Lower leg skin (tissue), 4 donors: ENCODE data around the gene RAP1GAP. TPM values are rescaled to one million over a fixed set of nuclear protein-coding genes. Genes with fewer than 3 reads are reported as not detected.

Experiments
- DNase-seq, 2 donors: peaks; one replicate each; pipeline ENCODE4 v3.0.0-alpha.2; 2019; ENCODE audit warnings: low spot score in 2 of 2
- H3K4me3 ChIP-seq: fragments of 200-600 bp; sonication (generic); 2 replicates; pipeline ENCODE4 v1.5.1; 2017; ENCODE audit warnings: mild to moderate bottlenecking, low read depth; ENCODE audit not compliant: poor library complexity, severe bottlenecking
- POLR2A ChIP-seq, 2 donors: fragments of 450-650 bp; IDR thresholded peaks; one replicate each; pipeline ENCODE4 v1.6.1; 2016 to 2017; ENCODE audit warnings: antibody characterized with exemption in 2 of 2, mild to moderate bottlenecking in 1 of 2, moderate library complexity in 1 of 2
- WGBS, 2 donors: methylation state at CpG; one replicate each; pipeline ENCODE4 v1.1.5; 2018; 5-methylcytosine and 5-hydroxymethylcytosine counted together
- intact Hi-C: fragments of 100-400 bp; cut with DNase I; formaldehyde crosslinking; loops from one replicate; pipeline ENCODE4 v1.15.0; 2023; ENCODE audit warnings: low total_unique reads
- total RNA-seq, 4 donors: library from RNA; depleted of rRNA; stranded (reverse); fragments of >200 nt; gene quantifications; one replicate each; pipeline ENCODE4 v1.1.0, GENCODE V29; 2016
- TF ChIP-seq, protein P1 (sequence below), 3 donors: fragments of 450-650 bp; IDR thresholded peaks; one replicate each; pipeline ENCODE4 v1.5.1; 2016; ENCODE audit warnings: antibody characterized with exemption in 3 of 3, mild to moderate bottlenecking in 3 of 3, moderate library complexity in 2 of 3

The RAP1GAP gene
- total RNA-seq, 4 donors from 2014 or later, result 1.3 to 4.0 (median 2.6) TPM

- H3K4me3 ChIP-seq, result no peak overlapping the region
- DNase-seq, result no peak
- 10 to 17% methylated on average over 12 to 15 of the region's 16 CpGs for WGBS, 2 donors
- TF ChIP-seq, protein P1, sequence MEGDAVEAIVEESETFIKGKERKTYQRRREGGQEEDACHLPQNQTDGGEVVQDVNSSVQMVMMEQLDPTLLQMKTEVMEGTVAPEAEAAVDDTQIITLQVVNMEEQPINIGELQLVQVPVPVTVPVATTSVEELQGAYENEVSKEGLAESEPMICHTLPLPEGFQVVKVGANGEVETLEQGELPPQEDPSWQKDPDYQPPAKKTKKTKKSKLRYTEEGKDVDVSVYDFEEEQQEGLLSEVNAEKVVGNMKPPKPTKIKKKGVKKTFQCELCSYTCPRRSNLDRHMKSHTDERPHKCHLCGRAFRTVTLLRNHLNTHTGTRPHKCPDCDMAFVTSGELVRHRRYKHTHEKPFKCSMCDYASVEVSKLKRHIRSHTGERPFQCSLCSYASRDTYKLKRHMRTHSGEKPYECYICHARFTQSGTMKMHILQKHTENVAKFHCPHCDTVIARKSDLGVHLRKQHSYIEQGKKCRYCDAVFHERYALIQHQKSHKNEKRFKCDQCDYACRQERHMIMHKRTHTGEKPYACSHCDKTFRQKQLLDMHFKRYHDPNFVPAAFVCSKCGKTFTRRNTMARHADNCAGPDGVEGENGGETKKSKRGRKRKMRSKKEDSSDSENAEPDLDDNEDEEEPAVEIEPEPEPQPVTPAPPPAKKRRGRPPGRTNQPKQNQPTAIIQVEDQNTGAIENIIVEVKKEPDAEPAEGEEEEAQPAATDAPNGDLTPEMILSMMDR (IDR thresholded peaks at IDR 0.05), result no peak
- TF ChIP-seq POLR2A (IDR thresholded peaks at IDR 0.05), result no peak
- intact Hi-C loops, result no loop called here
These were observed 48.7 kb downstream of the RAP1GAP start for GRCh38 chr1:21620496-21620895.

DNA sequence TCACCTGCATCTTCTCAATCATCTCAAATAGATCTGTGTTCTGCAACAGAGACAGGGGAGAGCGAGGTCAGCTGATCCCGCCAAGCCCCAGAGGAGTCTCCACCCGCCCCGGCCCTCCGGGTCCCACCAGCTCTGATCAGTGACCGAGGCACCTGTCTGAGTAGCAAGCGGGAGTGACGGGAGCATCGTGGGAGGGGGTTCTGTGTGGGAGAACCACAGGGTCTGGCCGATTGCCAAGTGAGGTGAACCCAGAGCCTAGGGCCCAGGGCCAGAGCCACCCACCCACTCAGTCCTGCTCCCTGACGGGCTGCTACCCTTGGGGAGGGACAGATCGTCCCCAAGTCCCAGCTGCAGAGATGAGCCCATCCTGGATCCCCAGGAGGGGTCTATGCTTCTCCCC is 49.1 kb downstream of the RAP1GAP start:
- no peak for TF ChIP-seq POLR2A (IDR thresholded peaks at IDR 0.05)
- TF ChIP-seq, protein P1 (IDR thresholded peaks at IDR 0.05), result no peak
- intact Hi-C loops, result no loop called here

DNA sequence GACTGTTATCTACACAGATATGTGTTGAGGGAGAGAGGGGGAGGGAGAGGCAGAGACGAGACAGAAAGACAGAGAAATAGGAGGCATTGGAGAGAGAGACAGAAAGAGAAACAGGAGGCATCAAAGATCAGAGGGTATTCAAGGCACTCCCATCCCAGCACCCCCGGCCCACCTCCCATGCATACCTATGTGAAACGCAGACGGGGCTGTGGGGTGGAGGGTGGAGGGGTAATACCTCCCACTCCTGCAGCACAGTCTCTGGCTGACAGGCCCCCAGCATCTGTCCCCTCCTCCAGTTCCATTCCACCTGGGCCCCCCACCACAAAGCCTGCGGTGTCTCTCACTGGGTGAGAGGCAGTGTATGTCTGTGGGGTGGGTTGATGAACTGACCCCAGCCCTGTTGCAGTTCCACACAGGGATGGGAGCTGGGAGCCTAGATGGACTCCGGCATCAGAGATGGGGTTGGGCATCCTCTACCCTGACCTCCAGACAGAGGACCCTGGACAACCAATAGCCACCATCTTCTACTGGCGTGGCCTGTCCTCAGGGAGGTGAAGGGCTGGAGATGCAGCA is 49.7 kb downstream of the RAP1GAP start:
- no peak overlapping the region for H3K4me3 ChIP-seq

More for the DNA sequence above, 49.1 kb downstream of the RAP1GAP start:
- no peak overlapping the region for H3K4me3 ChIP-seq
- DNase-seq, result no peak
- 50 to 51% methylated on average over 6 to 8 of the region's 12 CpGs for WGBS, 2 donors

DNA sequence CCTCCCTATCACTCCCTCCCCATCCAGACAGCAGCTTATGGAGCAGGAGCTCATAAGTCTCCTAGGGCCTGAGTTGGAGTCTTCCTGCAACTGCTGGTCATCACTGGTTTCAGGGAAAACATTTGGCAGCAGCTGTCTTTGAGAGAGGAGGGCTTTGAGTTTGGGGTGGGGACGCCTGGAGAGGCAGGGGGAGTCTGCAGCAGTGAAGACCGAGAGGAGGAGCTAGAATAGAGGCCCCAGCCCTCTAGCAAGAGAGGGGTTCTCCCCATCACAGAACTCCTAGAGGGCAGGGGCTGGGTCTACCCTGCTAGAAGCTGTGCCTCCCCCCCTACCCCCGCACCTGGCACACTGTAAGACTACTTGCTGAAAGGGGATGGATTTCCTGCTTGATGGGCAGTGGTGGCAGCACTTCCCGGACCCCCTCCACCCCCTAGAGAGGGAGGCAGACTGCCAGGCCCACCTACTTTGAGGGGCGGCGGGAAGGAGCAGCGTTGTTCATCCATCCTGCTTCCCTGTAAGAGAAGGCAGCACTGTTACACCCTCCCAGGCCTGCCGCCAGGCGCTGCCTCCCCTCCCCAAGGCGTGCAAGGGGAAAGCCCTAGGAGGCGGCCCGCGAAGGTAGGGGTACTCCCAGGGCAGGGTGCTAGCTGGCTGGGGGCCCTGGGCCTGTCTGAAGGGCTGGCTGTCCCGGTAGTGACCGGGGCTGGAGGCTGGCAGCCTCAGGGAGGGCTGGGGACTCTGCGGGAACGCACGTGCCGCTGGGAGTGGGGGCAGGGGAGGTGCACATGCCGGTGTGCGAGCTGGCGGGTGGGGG is 50.4 kb downstream of the RAP1GAP start:
- TF ChIP-seq, protein P1 (IDR thresholded peaks at IDR 0.05), result no peak
- no peak for TF ChIP-seq POLR2A (IDR thresholded peaks at IDR 0.05)
- DNase-seq, result no peak
- intact Hi-C loops, result no loop called here
- 29 to 36% methylated on average over 22 of the region's 22 CpGs for WGBS, 2 donors
- H3K4me3 ChIP-seq, result no peak overlapping the region

More for the DNA sequence above, 49.7 kb downstream of the RAP1GAP start:
- 57 to 65% methylated on average over 6 to 7 of the region's 7 CpGs for WGBS, 2 donors
- intact Hi-C loops, result no loop called here
- TF ChIP-seq, protein P1 (IDR thresholded peaks at IDR 0.05), result no peak
- TF ChIP-seq POLR2A (IDR thresholded peaks at IDR 0.05), result no peak
- no peak for DNase-seq

DNA sequence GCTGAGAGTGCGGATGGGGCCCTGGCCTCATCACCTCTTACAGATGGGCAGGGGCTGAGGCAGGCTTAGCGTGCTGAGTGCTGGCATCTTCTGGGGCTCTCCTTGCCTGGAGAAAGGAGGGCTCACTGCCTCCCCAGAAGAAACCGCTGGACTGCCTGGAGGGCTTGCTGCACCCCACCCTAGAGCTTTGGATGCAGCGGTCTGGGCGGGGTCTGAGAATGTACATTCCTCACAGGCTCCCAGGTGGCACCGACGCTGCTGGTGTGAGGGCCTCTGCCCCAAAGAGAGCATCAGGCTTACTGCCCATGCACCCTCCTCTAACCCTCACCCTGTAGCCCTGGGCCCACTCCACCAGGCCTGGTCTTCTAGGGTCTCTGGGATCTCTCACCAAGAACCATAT is 51.1 kb downstream of the RAP1GAP start:
- no peak for DNase-seq
- intact Hi-C loops, result no loop called here
- no peak for TF ChIP-seq POLR2A (IDR thresholded peaks at IDR 0.05)
- TF ChIP-seq, protein P1 (IDR thresholded peaks at IDR 0.05), result no peak
- H3K4me3 ChIP-seq, result no peak overlapping the region
- WGBS, 2 donors, result 60 to 91% methylated on average over 3 to 4 of the region's 7 CpGs
